HG03103 (cell line): ENCODE data around the gene NRAP.
"Not testable (repeated sequence)": the region's sequence is repeated elsewhere in the genome, so short reads cannot be mapped to it uniquely, and the experiment has no call there.

Experiments used
- ATAC-seq: cut with Tn5 transposase; IDR thresholded peaks from one replicate; pipeline ENCODE4 v1.9.1; 2021; ENCODE audit warnings: low read depth; ENCODE audit not compliant: unreplicated experiment

NRAP gene

DNA sequence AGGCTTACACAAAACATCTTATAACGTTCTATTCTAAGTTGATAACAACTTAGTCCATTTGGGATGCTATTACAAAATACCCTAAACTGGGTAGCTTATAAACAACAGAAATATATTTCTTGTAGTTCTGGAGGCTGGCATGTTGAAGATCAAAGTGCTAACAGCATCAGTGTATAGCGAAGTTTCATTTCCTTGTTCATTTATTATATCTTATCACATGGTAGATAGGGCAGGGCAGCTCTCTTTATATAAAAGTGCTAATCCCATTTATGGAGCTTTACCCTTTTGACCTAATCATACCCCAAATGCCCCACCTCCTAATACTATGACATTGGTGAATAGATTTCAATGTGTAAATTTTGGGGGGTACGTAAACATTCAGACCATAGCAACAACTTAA is 22.2 kb upstream of the NRAP start:
- no peak for ATAC-seq

GRCh38 chr10:113683300-113683699 is 19.5 kb upstream of the NRAP start:
- no peak for ATAC-seq

GRCh38 chr10:113681533-113682470 is 18.0 kb upstream of the NRAP start:
- ATAC-seq: peak; percentile 51

GRCh38 chr10:113680190-113681111 is 16.6 kb upstream of the NRAP start:
- peak; percentile 11 for ATAC-seq

DNA sequence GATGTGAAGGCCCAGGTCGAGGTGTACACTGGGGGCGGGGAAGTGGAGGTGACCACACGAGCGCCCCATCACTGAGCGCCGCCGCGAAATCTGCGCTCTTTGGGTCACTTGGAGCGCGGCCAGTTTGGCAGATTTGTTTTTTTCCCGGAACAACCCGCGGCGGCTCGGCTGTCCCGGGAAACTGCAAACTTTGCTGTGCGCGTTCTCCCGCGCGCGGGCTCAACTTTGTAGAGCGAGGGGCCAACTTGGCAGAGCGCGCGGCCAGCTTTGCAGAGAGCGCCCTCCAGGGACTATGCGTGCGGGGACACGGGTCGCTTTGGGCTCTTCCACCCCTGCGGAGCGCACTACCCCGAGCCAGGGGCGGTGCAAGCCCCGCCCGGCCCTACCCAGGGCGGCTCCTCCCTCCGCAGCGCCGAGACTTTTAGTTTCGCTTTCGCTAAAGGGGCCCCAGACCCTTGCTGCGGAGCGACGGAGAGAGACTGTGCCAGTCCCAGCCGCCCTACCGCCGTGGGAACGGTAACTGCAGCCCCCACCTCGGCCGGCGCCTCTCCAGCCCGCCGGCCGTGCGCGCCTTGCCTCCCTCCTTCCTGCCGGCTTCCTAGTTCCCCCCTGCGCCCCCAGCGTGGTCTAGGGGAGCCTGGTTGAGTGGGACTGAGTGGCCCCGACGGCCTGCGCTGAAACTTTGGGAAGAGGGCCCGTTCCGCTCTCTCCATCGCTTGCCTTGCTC is 15.8 kb upstream of the NRAP start, which contains the start of gene CASP7:
CASP7 (plus strand) TSS at position 450 of the 727 bp plus-strand sequence. CDS start 17,582 bp downstream, outside the sequence.
- peak; percentile 64 for ATAC-seq

- peak; percentile 71 for ATAC-seq
These were observed 2.9 kb upstream of the NRAP start for GRCh38 chr10:113666682-113667252.

GRCh38 chr10:113665806-113666354 is 2.0 kb upstream of the NRAP start:
- ATAC-seq: no peak

- no peak for ATAC-seq
These were observed 1.5 kb upstream of the NRAP start for GRCh38 chr10:113665352-113665751.

DNA sequence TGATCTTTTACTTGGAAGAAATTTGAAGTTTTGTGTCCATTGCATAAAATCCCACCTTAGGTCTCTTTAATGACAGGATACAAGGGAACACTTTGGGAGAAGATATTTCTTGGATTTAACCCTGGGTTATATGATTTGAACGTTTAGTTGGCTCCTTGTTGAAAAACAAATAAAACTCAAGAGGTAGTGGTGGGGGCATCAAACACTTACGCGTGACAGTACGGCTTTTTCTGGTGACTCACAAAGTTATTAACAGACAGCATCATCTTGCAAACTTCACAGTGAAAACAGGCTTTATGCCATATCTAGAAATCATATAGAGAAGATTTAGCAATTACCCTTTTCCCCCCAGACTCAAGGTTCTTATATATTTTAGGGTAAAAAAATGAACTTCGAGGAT is 699 bp downstream of the NRAP start:
- no peak for ATAC-seq

- no peak for ATAC-seq
These were observed 2.5 kb downstream of the NRAP start for GRCh38 chr10:113661332-113661731.

- no peak for ATAC-seq
These were observed 6.3 kb downstream of the NRAP start for GRCh38 chr10:113657544-113657943.

GRCh38 chr10:113656896-113657295 is 6.9 kb downstream of the NRAP start:
- no peak for ATAC-seq

GRCh38 chr10:113652456-113652855 is 11.4 kb downstream of the NRAP start:
- ATAC-seq: not testable (repeated sequence)

DNA sequence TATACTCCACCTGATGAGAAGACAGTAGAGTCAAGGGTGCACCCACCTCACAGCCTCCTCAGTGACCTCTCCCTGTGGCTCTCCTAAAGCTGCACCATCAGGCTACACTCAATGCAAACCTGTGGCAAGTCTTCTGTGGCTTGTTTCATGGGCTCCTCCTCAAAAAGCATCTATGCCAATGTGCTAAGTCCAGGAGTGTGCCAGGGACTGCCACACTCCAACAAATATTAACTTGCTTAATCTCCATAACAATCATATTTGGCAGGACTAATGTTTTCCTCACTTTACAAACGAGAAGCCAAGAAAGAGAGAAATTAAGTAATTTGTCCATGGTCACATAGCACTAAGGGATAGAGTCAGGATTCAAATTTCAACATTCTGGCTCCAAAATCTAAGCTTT is 11.9 kb downstream of the NRAP start:
- no peak for ATAC-seq

DNA sequence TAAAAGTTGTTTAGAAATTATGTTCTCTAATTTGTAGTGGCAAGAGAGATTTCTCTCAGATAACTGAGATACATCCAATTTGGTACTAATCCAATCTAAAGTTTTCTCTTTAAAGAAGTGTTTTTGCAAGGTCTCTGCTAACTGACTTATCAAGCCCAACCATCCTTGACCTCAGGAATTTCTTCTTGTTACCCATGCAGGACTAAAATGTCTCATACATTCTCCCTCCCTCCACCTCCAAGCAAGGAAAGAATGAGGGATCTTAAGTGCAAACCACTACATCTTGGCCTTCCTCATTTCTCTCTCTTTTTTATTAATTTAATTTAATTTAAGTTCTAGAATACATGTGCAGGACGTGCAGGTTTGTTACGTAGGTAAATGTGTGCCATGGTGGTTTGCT is 12.8 kb downstream of the NRAP start:
- ATAC-seq: no peak

GRCh38 chr10:113650172-113650571 is 13.7 kb downstream of the NRAP start:
- ATAC-seq: no peak

- no peak for ATAC-seq
These were observed 15.4 kb downstream of the NRAP start for GRCh38 chr10:113648478-113648877.

DNA sequence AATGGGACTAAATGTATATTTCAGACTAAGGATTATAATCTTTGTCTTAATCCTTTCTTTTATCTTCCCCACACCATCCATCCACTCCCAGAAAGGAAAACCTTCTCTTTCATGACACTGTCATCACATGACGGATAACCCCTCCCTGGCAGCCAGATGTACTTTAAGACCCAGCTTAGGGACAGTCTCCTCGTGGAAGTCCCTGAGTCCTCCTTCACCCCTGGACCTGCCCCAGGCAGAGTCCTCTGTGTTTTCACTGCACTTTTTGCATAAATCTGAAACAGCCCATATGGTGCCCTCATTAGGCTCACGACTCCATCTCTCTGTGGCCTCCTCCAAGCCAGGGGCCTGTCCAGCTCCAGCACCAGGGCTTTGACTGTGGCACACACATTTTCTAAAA is 16.0 kb downstream of the NRAP start:
- ATAC-seq: no peak

DNA sequence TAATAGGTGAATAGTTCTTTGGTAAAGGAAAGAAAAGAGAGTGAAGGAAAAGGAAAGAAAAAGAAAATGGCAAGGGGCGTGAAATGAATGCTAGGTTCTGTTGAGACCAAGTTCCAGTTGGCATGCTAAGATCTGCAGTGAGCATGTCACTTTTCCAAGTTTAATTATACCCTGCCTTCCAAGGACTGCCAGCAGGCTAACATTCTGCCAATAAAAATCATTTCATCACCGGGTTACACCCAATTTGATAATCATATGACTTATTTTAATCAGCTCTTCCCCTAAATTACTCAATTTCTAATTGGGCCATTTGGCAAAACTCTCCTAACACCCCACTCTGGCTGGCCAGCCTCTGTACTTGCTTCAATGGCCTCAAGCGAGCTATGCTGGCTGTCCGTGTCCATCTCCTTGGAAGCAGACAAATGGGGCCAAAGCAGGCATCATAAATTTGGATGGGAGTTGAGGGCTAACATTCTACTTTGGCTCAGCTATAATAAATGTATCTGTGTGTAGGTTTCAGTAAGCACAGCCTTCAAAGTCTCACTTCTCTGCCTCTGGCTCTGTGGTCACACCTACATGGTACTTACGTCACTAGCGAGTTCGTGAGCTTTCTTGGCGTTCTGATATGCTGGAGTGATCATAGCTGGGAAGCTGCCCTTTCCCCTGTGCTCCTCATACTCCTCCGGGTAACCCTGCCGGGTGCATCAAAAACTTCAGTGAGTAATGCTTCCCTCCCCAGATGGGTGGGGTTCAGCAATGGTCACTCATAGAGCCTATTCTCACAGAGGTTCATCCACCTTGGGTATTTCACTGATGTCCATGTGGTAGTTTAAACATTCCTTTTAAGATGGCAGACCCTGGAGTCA is 17.3 kb downstream of the NRAP start:
- no peak for ATAC-seq
